GM20431 (cell line): Measurements from ENCODE around the gene E2F4.

Experiments used
- in situ Hi-C: fragments of 300-500 bp; cut with MseI, MboI; formaldehyde crosslinking; loops from one replicate; pipeline ENCODE4 v1.15.0; 2020; ENCODE audit warnings: low sequenced_read_pairs; ENCODE audit not compliant: unreplicated experiment

The E2F4 gene

DNA sequence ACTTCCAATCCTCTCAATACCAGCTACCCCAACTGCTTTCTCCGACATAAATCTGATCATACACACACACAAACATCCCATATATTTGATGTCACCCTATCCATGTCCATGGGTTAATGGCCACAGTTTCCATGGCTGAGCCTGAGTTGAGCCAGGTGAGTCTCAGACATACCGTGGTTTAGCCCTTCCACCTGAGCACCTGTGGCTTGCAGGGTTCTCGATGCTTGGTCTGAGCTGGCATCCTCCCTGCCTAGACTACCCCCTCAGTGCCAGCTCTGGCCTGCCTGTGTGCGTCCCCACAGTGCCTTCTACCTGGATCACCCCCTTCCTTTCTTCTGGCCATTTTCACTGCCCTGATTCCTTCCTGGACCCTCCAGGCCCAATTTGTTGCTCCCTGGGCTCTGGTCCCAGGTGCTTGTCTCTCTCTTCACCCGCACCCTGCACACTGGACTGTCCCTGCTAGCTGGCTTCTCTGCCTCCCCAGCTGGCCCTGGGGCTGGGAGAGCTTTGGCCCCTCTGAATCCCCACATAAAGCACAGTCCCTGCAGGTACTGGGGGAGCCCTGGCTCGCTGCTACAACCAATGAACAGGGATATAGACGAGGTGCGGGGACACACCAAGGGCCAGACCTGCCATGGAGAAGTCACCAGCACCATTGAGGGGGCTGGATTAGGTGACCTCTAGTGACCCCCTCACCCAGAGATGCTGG is 14.3 kb downstream of the E2F4 start:
- in situ Hi-C loops, result no loop called here

DNA sequence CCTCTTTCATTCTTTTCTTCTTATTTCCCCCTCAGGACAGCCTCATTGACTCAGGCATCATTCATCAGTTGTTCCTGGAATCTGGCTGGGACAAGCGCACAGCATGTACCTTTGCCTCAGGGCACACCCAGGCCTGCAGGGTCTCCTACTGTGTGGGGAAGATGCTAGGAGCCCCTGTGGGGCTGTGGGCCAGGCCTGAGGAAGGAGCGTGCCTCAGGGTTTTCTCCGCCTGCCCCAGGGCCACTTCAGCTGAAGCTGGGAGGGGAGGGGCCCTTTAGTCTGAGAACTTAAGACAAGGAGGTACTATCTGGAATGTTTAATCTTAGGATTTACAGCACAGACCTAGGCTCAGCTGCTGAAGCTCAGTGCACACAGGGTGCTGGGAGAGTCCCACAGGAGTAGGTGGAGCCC is 14.9 kb downstream of the E2F4 start:
- in situ Hi-C loops, result no loop called here

DNA sequence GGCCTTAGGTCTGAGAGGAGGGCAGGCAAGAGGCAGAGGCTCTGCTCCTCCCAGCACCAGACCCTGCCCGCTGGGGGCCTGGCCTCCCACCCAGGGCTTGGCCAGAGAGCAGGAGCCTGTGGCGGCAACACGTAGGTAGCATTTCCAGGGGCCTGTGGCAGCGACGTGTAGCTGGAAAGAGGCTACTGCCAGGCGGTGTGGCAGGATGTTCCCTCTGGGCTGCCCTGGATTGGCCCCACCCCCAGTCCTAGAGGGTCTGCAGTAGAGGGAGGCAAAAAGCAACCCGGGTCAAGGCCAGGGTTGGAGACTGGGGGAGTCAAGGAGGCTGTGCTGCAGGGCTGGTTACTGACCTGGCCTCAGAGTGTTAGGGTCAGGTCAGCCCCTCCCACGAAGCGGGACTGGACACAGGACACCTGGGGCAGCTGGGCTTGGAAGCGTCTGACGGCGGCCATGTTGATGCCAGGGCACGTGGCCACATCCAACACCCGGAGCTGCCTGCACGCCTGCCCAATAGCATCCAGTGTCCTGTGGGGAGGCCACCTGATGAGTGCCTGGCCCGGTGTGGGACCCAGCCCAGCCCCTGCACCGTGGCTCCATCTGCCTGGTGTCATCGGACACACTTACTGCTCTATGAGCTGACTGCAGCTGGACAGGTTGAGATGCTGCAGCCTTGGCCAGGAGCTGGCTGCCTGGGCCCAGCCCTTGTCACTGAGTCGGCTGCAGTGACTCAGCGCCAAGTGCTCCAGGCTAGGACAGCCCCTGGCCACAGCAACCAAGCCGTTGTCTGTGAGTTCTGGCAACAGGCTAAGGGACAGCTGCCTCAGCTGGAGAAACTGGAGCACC is 15.5 kb downstream of the E2F4 start:
- in situ Hi-C loops, result no loop called here

DNA sequence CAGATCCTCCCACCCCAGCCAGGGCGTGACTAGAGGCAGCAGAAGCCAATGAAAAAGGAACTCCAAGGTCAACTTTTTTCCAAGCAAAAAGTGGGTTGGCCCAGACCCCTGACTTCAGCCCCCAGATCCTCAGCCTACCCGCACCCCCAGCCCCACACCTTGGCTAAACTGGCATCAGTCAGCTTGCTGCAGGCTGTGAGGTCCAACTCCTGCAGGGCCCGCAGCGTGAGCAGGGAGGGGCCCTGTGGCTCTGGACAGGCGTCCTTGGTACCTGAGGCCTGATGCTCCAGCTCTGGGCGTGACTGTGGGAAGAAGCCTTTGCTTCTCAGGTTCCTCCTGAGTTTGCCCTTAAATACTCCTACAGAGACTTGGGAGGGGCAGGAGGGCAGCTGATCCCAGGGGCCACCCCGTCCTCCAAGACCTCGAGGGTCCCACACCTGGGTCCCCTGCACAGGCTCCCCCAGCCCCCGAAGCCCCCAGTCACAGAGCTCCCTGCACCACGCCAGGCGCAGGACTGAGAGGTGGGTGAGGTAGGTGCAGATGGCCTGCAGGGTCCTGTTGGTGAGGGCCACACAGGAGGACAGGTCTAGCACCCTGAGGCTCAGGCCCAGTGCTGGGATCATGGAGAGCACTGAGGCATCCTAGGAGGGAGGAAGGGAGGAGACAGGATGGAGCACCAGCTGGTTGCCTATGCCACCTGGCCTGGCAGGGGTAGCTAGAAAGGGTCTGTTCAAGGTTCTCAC is 16.4 kb downstream of the E2F4 start:
- in situ Hi-C loops, result no loop called here

DNA sequence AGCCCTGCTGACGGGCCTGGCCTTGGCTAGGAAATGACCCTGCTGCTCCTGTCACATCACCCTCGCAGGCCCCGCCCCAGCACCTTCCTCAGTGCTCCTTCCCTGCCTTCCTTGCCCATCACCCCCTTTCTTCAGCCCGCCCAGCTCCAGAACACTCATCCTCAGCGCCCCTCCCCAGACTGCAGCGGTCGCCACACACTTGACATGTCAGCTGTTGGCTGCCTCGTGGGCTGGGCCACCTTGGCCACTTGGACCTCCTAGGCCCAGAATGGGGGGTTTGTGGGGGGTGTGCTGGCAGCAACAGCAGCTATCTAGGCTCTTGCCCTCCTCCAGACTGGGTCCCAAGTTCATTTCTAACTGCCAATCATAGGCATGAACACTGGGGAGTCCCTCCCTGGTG is 17.6 kb downstream of the E2F4 start:
- in situ Hi-C loops, result no loop called here

- in situ Hi-C loops, result no loop called here
Measured at GRCh38 chr16:67210069-67210937, 18.3 kb downstream of the E2F4 start.

- in situ Hi-C loops, result no loop called here
Measured at GRCh38 chr16:67211674-67212073, 19.7 kb downstream of the E2F4 start.

DNA sequence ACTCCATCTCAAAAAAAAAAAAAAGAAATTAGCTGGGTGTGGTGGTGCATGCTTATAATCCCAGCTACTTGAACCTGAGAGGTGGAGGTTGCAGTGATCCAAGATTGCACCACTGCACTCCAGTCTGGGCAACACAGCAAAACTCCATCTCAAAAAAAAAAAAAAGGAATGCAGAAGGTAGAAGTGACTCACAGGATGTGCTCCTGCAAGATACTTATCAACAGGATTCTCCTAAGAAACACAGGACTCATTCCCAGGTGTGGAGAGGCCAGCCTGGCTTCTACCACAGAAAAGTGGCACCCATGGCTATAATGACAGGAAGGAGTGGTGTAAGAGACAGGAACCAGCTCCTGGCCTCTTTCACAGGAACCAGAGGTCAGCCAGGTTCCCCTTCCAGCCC is 20.8 kb downstream of the E2F4 start:
- in situ Hi-C loops, result no loop called here

DNA sequence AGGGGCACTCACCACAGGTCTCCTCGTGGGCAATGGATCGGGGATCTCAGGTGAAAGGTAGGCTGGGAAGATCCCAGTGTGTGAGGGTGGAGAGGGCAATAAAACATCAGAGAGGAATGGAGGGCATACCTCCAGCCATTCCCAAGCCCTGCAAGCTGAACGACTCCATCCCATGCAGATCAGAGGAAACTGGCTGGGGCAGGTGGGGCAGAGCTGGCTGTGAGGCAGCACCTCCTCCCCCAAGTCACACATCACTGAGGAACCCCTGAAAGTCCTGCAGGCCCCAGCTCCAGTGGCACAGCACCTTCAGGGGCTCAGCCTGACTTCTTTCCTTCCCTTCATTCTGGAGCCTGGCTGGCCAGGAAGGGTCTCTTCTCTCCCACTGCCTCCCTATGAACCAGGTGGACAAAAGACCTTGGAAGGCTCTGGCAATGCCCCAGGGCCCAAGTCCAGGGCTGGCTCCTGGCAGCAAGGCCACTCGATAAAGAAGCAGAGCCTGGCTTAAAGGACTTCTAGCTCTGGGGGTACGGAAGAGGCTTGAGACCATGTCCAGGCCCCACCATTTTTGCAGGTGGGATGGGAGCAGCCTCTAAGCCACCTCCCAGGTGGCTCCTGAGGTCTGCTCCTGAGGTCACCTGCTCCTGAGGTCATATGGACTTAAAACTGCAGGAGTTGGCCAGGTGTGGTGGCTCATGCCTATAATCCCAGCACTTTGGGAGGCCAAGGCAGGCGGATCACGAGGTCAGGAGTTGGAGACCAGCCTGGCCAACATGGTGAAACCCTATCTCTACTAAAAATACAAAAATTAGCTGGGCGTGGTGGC is 21.5 kb downstream of the E2F4 start:
- in situ Hi-C loops, result no loop called here

DNA sequence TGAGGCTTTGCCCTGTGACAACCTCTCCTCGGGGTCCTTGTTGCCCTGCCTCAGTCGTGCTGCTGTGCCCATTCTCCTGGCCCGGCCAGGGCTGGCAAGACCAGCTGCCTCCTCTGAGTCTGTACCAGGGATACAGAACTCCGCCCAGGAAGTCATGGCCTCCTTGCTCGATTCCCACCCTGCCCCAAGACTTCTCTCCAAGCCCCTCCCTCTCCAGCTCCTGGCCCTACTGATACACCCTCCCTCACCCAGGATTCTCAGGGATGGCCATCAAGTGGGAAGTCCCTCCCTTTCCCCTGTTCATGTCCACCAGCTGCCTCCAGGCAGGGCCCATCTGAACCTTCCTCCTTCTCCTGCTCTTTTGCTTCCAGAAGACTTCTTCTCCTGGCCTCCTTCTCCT is 23.8 kb downstream of the E2F4 start:
- in situ Hi-C loops, result no loop called here

- in situ Hi-C loops, result no loop called here
Measured at GRCh38 chr16:67216612-67217490, 24.9 kb downstream of the E2F4 start.

GRCh38 chr16:67223992-67224391 is 32.0 kb downstream of the E2F4 start:
- in situ Hi-C loops, result no loop called here

DNA sequence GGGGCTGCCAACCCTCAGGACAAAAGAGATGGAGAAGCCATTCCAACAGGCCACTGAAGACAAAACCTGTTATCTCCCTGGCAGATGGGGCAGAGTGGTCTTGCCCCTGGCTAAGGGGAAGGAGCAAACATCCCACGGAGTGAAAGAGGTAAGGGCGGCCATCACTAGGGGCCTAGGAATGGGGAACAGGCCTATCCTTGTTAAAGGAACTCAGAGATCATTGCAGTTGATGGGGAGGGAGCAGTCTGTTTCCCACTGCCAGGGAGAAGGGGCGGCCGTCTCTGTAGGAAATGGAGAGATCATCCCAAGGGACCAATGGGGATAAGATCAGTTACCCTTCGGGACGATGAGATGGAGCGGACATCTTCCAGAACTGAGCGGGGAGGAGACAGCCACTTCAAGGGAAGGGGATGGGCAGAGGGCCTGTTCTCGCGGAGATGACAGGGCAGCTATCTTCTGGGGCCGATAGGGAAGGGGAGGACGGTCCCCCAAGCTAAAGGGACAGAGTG is 34.4 kb downstream of the E2F4 start:
- in situ Hi-C loops, result no loop called here

DNA sequence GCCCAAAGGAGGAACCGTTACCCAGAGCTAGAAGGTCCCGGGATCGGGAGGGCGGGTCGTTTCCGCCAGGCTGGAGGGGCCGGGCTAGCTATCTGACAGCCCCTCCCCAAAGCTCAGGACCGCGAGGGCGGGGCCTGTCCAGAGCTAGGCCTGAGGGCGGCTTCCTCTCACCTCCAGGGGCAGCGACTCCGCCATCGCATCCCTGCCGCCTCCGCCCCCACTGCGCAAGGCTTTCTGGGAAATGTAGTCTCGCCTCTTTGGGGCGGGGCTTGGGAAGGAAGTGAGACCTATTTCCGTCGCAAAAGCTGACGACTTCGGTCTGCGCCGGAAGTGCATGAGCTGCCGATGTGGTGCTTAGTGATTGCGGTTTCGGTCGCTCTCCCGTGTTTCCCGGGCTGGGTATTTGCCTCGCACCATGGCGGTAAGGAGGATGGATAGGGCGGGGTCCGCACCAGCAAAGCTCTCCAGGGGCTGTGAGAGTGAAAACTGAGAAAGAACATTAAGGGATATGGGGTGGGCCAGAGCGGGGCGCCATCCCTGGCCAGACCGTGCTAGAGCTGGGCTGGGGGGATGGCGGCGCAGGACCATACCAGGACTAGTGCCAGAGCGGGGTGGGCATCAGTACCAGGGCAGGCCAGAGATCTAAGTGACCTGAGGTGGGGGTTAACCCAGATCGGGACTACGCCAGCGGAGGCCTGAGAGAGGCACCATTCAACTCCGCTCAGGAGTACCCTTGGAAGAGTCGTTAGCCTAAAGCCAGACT is 35.0 kb downstream of the E2F4 start, which contains the start of gene TMEM208:
Gene TMEM208 (plus strand): TSS at position 327 of the 763 bp plus-strand sequence. CDS start 89 bp downstream, at position 416.
- in situ Hi-C loops, result no loop called here

DNA sequence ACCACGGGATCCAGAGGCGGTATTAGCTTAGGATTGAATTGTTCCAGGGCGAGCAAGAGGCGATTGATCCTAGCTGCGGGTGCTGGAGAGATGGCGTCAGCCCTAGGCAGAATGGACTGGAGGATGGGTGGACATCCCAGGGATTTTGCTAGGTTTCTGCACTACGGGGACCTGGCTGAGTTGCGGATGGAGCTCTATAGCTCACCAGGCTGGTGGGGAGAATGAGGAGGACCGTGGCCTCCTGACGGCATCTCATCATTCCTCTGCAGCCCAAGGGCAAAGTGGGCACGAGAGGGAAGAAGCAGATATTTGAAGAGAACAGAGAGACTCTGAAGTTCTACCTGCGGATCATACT is 35.6 kb downstream of the E2F4 start:
- in situ Hi-C loops, result no loop called here

DNA sequence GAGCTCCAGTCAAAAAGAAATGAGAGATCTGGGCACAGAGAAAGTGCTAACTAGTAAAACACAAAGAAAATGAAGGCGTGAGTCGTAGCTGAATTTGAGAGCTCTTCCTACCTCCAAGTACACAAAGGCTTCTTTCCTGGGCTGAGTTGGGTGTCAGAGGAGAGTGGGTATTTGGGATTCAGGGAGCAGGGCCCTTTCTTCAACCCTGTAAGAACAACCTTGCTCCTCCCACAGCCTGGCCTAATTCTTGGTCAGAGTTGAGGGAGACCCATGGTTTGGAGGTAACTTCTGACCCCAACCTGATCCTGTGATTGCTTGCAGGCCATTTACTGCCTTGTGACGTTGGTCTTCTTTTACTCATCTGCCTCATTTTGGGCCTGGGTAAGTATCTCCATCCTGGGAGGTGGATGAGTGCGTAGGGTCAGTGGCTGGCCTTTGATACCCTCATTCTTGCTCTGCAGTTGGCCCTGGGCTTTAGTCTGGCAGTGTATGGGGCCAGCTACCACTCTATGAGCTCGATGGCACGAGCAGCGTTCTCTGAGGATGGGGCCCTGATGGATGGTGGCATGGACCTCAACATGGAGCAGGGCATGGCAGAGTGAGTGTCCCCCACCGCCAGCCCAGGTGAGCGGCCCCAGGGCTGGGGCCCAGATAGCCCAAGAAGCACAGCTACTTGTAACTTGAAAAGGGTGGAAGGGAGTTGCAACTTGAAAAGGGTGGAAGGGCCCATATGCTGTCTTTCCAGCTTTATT is 36.3 kb downstream of the E2F4 start:
- in situ Hi-C loops, result no loop called here

- in situ Hi-C loops, result no loop called here
Measured at GRCh38 chr16:67228905-67229304, 37.0 kb downstream of the E2F4 start.
